Calu3 (cell line): ENCODE results near the gene SLC7A1. TPM values are rescaled to one million over a fixed set of nuclear protein-coding genes. Genes with fewer than 3 reads are reported as not detected.

Experiments used
- BruUV-seq: library from RNA; stranded (reverse); fragments of 400-500 nt; replicated peaks from 2 replicates; lab custom pipeline; 2021; lab: Mats Ljungman, UMichigan
- CTCF ChIA-PET: fragments of 300-600 bp; sonication (Branson Sonifier 250); formaldehyde crosslinking; loops from one replicate; lab custom pipeline; 2022; ENCODE audit warnings: antibody characterized with exemption; lab: Charles Lee
- DNase-seq: peaks from one replicate; pipeline ENCODE4 v3.0.0; 2022
- H3K27ac Mint-ChIP-seq: one replicate; pipeline ENCODE4 v1.8.0; 2022; ENCODE audit warnings: mixed read lengths; ENCODE audit not compliant: unreplicated experiment
- H3K27me3 Mint-ChIP-seq: one replicate; pipeline ENCODE4 v1.8.0; 2022; ENCODE audit warnings: mixed read lengths; ENCODE audit not compliant: unreplicated experiment
- H3K36me3 Mint-ChIP-seq: one replicate; pipeline ENCODE4 v1.8.0; 2022; ENCODE audit warnings: mild to moderate bottlenecking, moderate library complexity, mixed read lengths; ENCODE audit not compliant: insufficient read depth, unreplicated experiment
- H3K4me1 Mint-ChIP-seq: one replicate; pipeline ENCODE4 v1.8.0; 2022; ENCODE audit warnings: mild to moderate bottlenecking, low read depth, mixed read lengths; ENCODE audit not compliant: unreplicated experiment
- H3K4me3 Mint-ChIP-seq: one replicate; pipeline ENCODE4 v1.8.0; 2022; ENCODE audit warnings: mild to moderate bottlenecking, low read depth, moderate library complexity, mixed read lengths; ENCODE audit not compliant: unreplicated experiment
- H3K9me3 Mint-ChIP-seq: one replicate; pipeline ENCODE4 v1.8.0; 2022; ENCODE audit warnings: low read depth, mixed read lengths; ENCODE audit not compliant: unreplicated experiment
- CTCF ChIP-seq: fragments of 200-600 bp; IDR thresholded peaks from one replicate; pipeline ENCODE4 v1.8.0; 2022; ENCODE audit warnings: antibody characterized with exemption; ENCODE audit not compliant: unreplicated experiment
- intact Hi-C: fragments of 100-400 bp; cut with micrococcal nuclease; formaldehyde crosslinking; loops from one replicate; pipeline ENCODE4 v1.10.0; 2022; ENCODE audit not compliant: unreplicated experiment
- total RNA-seq: library from RNA; stranded (reverse); gene quantifications from 2 replicates; pipeline ENCODE4 v1.2.3, GENCODE V29; 2022

SLC7A1 gene
- total RNA-seq, 1 experiment from 2014 or later, result 86.6 TPM

GRCh38 chr13:29502391-29503008 lies 93.0 kb downstream of the SLC7A1 start:
- CTCF ChIA-PET, result no interaction called here
- H3K4me3 Mint-ChIP-seq, result no peak overlapping the region
- peaks cover 17% of the 10 kb centered on the region for H3K27me3 Mint-ChIP-seq
- TF ChIP-seq CTCF, result no peak
- BruUV-seq, result no TSS peak
- intact Hi-C loops, result no loop called here
- no peak for DNase-seq
- H3K36me3 Mint-ChIP-seq, result peaks cover 10% of the 10 kb centered on the region
- no peaks in the 10 kb centered on the region for H3K4me1 Mint-ChIP-seq
- H3K9me3 Mint-ChIP-seq, result no peaks in the 10 kb centered on the region
- H3K27ac Mint-ChIP-seq, result no peak overlapping the region

GRCh38 chr13:29501674-29502073 lies 93.8 kb downstream of the SLC7A1 start:
- no peak for DNase-seq
- Mint-ChIP-seq H3K9me3 (no peaks in the 10 kb centered on the region), H3K4me3 (no peak overlapping the region), H3K4me1 (peaks cover 1% of the 10 kb centered on the region), H3K27ac (no peak overlapping the region), H3K27me3 (peaks cover 25% of the 10 kb centered on the region), H3K36me3 (peaks cover 7% of the 10 kb centered on the region)
- no peak for TF ChIP-seq CTCF
- intact Hi-C loops, result no loop called here
- CTCF ChIA-PET, result no interaction called here
- BruUV-seq, result no TSS peak

GRCh38 chr13:29500386-29500785 lies 95.1 kb downstream of the SLC7A1 start:
- no TSS peak for BruUV-seq
- Mint-ChIP-seq H3K9me3 (no peaks in the 10 kb centered on the region), H3K36me3 (peaks cover 3% of the 10 kb centered on the region), H3K4me1 (peaks cover 11% of the 10 kb centered on the region), H3K27ac (no peak overlapping the region), H3K4me3 (no peak overlapping the region), H3K27me3 (peaks cover 36% of the 10 kb centered on the region)
- no peak for DNase-seq
- intact Hi-C loops, result no loop called here
- no peak for TF ChIP-seq CTCF
- CTCF ChIA-PET, result no interaction called here

GRCh38 chr13:29499506-29500165 lies 95.9 kb downstream of the SLC7A1 start:
- Mint-ChIP-seq H3K4me1 (peaks cover 11% of the 10 kb centered on the region), H3K9me3 (no peaks in the 10 kb centered on the region), H3K27me3 (peaks cover 36% of the 10 kb centered on the region), H3K27ac (no peak overlapping the region), H3K4me3 (no peak overlapping the region), H3K36me3 (no peaks in the 10 kb centered on the region)
- no TSS peak for BruUV-seq
- intact Hi-C loops, result no loop called here
- CTCF ChIA-PET, result no interaction called here
- no peak for DNase-seq
- TF ChIP-seq CTCF, result no peak
